Stimulated activated naive B cell treated with anti-CD40 and anti-IgM and Interleukin-4, amounts not matched to agents 10 μg/mL and 1 μg/mL and 100 μg/mL, for 72 hours (primary cell): Measurements from ENCODE around the gene ZNF675.
"Not testable (repeated sequence)": the region's sequence is repeated elsewhere in the genome, so short reads cannot be mapped to it uniquely, and the experiment has no call there.

Experiments used
- ATAC-seq, 2 donors: fragments of 150-1000 bp; cut with Tn5 transposase; replicated peaks; 2 replicates each; pipeline ENCODE4 v1.10.0; 2021; ENCODE audit warnings: moderate library complexity in 1 of 2
- DNase-seq: peaks from one replicate; pipeline ENCODE4 v3.0.0; 2021
- H3K27ac Mint-ChIP-seq: one replicate; pipeline ENCODE4 v1.8.0; 2022; ENCODE audit warnings: mild to moderate bottlenecking, mixed read lengths
- H3K27me3 Mint-ChIP-seq, 2 donors: one replicate each; pipeline ENCODE4 v1.8.0; 2022; ENCODE audit warnings: mixed read lengths in 2 of 2
- H3K36me3 Mint-ChIP-seq, 2 donors: one replicate each; pipeline ENCODE4 v1.8.0; 2022; ENCODE audit warnings: mixed read lengths in 2 of 2, mild to moderate bottlenecking in 1 of 2
- H3K4me1 Mint-ChIP-seq, 2 donors: one replicate each; pipeline ENCODE4 v1.8.0; 2022; ENCODE audit warnings: mixed read lengths in 2 of 2, mild to moderate bottlenecking in 1 of 2
- H3K4me3 Mint-ChIP-seq, 2 donors: one replicate each; pipeline ENCODE4 v1.8.0; 2022; ENCODE audit warnings: mild to moderate bottlenecking in 2 of 2, mixed read lengths in 2 of 2, moderate library complexity in 1 of 2
- H3K9me3 Mint-ChIP-seq, 2 donors: one replicate each; pipeline ENCODE4 v1.8.0; 2022; ENCODE audit warnings: mixed read lengths in 2 of 2, mild to moderate bottlenecking in 1 of 2

ZNF675 gene

DNA sequence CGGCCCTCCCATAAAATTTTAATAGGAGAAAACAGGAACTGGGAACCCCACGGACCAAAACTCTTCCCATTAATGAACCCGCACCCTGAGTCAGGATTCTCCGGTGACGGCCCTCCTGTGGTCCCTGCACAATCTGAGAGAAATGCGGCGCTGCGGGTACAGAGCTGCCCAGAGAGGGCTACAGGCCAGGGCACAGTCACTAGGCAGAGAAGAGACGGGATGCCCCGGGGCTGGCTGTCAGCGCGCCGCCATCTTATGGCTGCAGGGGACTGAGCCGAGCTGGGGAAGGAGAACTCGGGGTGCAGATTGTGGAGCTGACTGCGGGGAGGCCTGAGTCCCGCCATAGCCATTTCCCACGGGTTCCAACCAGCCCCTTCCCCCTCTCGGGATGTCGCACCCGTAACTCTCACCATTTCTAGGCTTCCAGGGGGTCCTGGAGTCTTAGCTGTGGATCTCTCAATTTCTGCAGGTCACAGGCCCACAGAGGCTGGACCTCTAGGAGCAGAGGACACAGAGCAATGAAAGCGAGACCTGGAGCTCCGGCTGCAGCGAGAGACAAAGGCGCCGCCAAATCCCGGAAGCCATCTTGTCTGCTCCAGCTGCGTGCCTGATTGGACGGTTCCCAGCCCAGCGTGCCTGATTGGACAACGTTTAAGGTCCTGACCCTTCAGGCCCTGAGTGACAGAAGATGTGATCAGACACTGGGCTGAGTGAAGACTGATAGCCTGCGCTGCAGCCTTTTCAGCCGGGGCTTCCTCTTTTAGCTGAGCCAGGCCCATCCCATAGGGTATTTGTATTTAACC is at the start of gene ZNF675:
TSS of gene ZNF675 (minus strand) at position 592 of the 803 bp plus-strand sequence. CDS start at position 413, 179 bp downstream.
- Mint-ChIP-seq H3K4me3 (peak within 1 kb of the TSS; percentile 99 to 100), H3K36me3 (peaks cover 13 to 25% of the 10 kb centered on the region in 2 donors), H3K27me3 (no peaks in the 10 kb centered on the region), H3K9me3 (peaks cover 0 to 2% of the 10 kb centered on the region in 2 donors), H3K27ac (peak within 1 kb of the TSS; percentile 99), H3K4me1 (peaks cover 17 to 40% of the 10 kb centered on the region in 2 donors)
- DNase-seq: peak; percentile 85
- peak; percentile 96 to 97 for ATAC-seq

DNA sequence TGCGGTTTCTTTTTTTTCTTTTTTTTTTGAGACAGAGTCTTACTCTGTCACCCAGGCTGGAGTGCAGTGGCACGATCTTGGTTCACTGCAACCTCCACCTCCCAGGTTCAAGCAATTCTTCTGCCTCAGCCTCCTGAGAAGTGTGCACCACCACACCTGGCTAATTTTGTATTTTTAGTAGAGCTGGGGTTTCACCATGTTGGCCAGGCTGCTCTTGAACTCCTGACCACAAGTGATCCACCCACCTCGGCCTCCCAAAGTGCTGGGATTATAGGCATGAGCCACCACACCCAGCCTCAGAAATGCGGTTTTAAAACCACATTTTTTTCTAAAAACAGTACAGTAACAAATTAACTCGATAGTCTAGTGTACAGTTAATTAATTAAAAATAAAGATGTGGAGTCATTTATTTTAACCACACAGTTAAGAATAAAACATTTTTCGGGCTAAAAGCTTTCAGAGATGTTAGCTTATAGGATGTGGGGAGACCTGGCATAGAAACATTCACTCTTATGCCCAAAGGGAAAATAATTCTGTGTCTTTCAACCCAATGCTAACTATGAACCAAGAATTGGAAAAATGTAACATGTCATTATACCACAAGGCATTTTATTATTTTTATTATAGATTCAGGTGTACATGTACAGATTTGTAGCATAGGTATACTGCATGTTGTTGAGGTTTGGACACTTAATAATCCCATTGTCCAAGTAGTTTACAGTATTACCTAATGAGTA is 43.9 kb upstream of the ZNF675 start:
- not testable (repeated sequence) for H3K4me3 Mint-ChIP-seq, H3K27ac Mint-ChIP-seq, H3K36me3 Mint-ChIP-seq, H3K4me1 Mint-ChIP-seq, H3K9me3 Mint-ChIP-seq, H3K27me3 Mint-ChIP-seq, ATAC-seq, DNase-seq

DNA sequence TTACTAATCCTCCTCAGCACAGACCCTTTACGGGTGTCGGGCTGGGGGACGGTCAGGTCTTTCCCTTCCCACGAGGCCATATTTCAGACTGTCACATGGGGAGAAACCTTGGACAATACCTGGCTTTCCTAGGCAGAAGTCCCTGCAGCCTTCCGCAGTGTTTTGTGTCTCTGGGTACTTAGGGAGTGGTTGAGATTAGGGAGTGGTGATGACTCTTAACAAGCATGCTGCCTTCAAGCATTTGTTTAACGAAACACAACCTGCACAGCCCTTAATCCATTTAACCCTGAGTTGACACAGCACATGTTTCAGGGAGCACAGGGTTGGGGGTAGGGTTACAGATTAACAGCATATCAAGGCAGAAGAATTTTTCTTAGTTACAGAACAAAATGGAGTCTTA is 37.1 kb upstream of the ZNF675 start:
- not testable (repeated sequence) for H3K27ac Mint-ChIP-seq, H3K36me3 Mint-ChIP-seq, H3K9me3 Mint-ChIP-seq, DNase-seq, ATAC-seq
- H3K4me3 Mint-ChIP-seq: peak overlapping the region in 1 of 2 donors; percentile 50
- peaks cover 12 to 15% of the 10 kb centered on the region in 2 donors for H3K4me1 Mint-ChIP-seq
- H3K27me3 Mint-ChIP-seq: peaks cover 6 to 13% of the 10 kb centered on the region in 2 donors

DNA sequence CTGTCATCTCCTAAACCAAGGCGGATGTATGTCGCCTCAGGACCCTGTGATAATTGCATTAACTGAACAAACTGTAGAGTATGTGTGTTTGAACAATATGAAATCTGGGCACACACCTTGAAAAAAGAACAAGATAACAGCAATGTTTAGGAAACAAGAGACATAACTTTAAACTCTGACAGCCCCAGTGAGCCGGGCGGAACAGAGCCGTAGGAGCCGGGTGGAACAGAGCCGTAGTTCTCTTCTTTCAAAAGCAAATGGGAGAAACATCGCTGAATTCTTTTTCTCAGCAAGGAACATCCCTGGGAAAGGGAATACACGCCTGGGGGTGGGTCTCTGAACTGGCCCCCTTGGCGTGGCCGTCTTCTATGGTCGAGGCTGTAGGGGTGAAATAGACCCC is 31.8 kb upstream of the ZNF675 start:
- no peaks in the 10 kb centered on the region for H3K36me3 Mint-ChIP-seq

DNA sequence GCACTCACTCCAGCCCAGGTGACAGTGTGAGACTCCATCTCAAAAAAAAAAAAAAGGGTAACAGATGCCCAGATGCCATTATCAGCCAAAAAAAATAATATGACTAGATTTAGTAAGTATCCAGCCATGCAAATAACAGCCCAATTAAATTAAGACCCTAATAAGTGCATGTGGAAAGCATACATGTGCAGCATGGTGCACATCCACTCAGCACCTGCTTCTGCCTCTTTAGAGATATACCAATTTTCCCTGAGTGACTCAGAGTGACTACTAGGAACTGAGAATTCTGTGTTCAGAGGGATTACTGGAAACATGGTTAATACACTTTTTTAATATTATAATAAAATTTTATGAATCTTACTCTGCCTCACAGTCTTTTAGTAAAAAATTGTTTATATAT is 29.8 kb upstream of the ZNF675 start:
- ATAC-seq (no peak), DNase-seq (no peak)
- Mint-ChIP-seq H3K4me3 (no peak overlapping the region), H3K27me3 (peaks cover 12 to 13% of the 10 kb centered on the region in 2 donors), H3K4me1 (peaks cover 5 to 8% of the 10 kb centered on the region in 2 donors), H3K36me3 (no peaks in the 10 kb centered on the region), H3K27ac (no peak overlapping the region), H3K9me3 (no peaks in the 10 kb centered on the region)

More for the DNA sequence above, 31.8 kb upstream of the ZNF675 start:
- Mint-ChIP-seq H3K9me3 (no peaks in the 10 kb centered on the region), H3K4me3 (no peak overlapping the region), H3K4me1 (peaks cover 10 to 11% of the 10 kb centered on the region in 2 donors), H3K27me3 (peaks cover 12 to 18% of the 10 kb centered on the region in 2 donors), H3K27ac (no peak overlapping the region)
- no peak for ATAC-seq
- no peak for DNase-seq

DNA sequence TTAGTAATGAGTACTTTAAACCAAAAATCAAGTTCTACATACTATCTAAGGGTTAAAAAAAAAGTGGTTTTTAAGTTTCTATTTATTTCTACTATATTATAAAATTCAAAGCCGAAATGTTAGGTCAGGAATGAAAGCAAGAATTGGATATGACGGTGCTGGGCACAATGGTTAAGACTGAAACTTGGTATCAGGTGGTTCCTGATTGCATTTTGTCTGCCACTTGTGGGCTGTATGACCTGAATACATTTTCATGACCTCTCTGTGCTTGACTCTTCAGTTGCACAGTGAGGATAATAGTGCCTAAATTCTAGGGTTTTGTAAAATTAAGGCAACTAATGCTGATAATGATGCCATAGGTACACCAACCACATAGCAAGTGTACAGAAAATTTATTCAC is 22.3 kb upstream of the ZNF675 start:
- no peaks in the 10 kb centered on the region for H3K36me3 Mint-ChIP-seq
- H3K4me3 Mint-ChIP-seq: no peak overlapping the region
- H3K4me1 Mint-ChIP-seq: no peaks in the 10 kb centered on the region
- DNase-seq: no peak
- no peaks in the 10 kb centered on the region for H3K9me3 Mint-ChIP-seq
- no peaks in the 10 kb centered on the region for H3K27me3 Mint-ChIP-seq
- H3K27ac Mint-ChIP-seq: no peak overlapping the region
- ATAC-seq: no peak

DNA sequence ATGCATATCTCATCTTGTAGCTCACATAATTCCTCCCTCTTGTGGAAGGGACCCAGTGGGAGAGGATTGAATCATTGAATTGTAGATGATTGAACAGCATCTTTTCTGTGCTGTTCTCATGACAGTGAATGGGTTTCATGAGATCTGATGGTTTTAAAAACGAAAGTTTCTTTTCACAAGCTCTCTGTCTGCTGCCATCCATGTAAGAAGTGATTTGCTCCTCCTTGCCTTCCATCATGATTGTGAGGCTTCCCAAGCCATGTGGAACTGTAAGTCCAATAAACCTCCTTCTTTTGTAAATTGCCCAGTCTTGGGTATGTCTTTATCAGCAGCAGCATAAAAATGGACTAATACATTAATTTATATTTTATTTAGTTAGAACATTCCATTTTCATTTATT is 19.6 kb upstream of the ZNF675 start:
- H3K4me3 Mint-ChIP-seq: no peak overlapping the region
- DNase-seq: no peak
- no peaks in the 10 kb centered on the region for H3K4me1 Mint-ChIP-seq
- no peaks in the 10 kb centered on the region for H3K36me3 Mint-ChIP-seq
- peaks cover 0 to 7% of the 10 kb centered on the region in 2 donors for H3K27me3 Mint-ChIP-seq
- no peak for ATAC-seq
- no peak overlapping the region for H3K27ac Mint-ChIP-seq
- peaks cover 0 to 4% of the 10 kb centered on the region in 2 donors for H3K9me3 Mint-ChIP-seq

DNA sequence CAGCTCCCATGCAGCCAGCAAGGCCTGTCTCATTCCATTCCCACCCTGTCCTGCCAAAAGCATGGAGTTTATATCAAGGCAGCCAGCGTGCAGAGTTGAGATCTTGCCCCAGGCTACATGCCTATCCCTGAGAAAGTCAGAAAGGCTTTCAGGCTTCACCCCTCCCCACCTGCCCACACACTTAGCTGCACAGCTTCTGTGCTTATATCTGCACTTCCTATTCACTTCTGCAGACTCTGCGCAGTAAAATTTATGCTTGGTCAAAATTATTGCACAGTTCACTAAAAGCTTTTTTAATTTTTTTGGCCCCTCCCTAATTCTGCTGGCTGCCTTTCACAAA is 12.5 kb upstream of the ZNF675 start:
- H3K9me3 Mint-ChIP-seq: peaks cover 0 to 4% of the 10 kb centered on the region in 2 donors
- H3K4me1 Mint-ChIP-seq: no peaks in the 10 kb centered on the region
- DNase-seq (no peak), ATAC-seq (no peak)
- no peak overlapping the region for H3K4me3 Mint-ChIP-seq
- H3K36me3 Mint-ChIP-seq: no peaks in the 10 kb centered on the region
- no peak overlapping the region for H3K27ac Mint-ChIP-seq
- H3K27me3 Mint-ChIP-seq: peaks cover 3 to 14% of the 10 kb centered on the region in 2 donors

DNA sequence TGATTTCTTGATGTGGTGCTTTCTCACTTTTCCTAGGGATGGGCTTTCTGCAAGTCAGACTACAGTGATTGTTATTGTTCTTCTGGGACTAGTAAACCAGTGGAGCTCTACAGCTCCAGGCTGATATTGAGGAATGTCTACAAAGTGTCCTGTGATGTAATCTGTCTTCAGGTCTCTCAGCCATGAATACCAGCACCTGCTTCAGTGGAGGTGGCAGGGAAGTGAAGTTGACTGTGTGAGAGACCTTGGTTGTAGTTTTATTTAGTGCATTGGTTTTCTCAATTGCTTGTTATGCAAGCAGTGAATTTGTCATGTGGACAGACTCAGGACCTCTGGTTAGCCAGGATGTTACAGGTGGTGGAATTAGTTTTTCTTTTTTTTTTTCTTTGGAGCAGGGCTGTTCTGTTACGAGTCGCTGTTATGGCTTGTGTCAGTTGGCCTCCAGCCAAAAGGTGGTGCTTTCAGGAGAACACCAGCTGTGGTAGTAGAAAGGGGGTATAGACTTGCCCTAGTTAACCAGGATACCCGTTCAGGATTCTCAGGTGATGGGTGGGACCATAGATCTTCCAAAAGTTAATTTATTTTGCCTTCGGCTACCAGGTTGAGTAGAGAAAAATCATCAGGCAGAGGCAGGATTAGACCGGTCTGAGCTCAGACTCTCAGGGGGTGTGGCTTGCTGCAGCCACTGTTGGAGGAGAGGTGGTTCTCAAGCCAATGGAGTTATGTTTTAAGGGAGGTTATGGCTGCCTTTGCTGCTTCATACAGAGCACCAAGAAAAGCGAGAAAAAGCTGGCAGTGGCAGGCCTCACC is 11.9 kb upstream of the ZNF675 start:
- no peaks in the 10 kb centered on the region for H3K36me3 Mint-ChIP-seq
- ATAC-seq (no peak), DNase-seq (no peak)
- H3K9me3 Mint-ChIP-seq: peaks cover 0 to 4% of the 10 kb centered on the region in 2 donors
- no peak overlapping the region for H3K4me3 Mint-ChIP-seq
- no peaks in the 10 kb centered on the region for H3K4me1 Mint-ChIP-seq
- peaks cover 3 to 14% of the 10 kb centered on the region in 2 donors for H3K27me3 Mint-ChIP-seq
- H3K27ac Mint-ChIP-seq: no peak overlapping the region

DNA sequence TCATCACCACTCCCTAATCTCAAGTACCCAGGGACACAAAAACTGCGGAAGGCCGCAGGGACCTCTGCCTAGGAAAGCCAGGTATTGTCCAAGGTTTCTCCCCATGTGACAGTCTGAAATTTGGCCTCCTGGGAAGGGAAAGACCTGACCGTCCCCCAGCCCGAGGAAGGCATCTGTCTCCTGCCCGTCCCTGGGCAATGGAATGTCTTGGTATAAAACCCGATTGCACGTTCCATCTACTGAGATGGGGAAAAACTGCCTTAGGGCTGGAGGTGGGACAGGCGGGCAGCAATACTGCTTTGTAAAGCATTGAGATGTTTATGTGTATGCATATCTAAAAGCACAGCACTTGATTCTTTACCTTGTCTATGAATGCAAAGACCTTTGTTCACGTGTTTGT is 5.9 kb upstream of the ZNF675 start:
- ATAC-seq, H3K9me3 Mint-ChIP-seq, H3K36me3 Mint-ChIP-seq, H3K27me3 Mint-ChIP-seq, H3K4me1 Mint-ChIP-seq, H3K27ac Mint-ChIP-seq, H3K4me3 Mint-ChIP-seq, DNase-seq: not testable (repeated sequence)

DNA sequence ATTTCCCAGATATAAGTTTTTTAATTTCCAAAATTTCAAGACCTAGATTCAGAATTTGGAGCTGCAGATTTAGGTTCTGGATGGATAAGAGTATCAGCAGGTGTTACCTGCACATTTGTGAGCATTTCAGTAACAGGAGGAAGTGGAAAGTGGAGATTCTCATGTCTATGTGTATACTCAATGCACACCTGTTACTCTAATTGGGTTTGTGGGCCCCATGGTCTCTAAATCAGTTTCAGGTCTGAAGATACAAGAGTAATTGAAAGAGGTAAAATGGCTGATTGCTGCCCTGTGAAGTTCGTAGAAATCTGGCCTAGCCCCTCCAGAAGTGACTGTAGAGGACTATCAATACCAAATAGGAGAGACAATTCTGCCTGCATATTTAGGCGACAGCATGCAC is 13.9 kb downstream of the ZNF675 start:
- ATAC-seq (no peak), DNase-seq (no peak)
- H3K4me1 Mint-ChIP-seq: peaks cover 18 to 68% of the 10 kb centered on the region in 2 donors
- peaks cover 9 to 11% of the 10 kb centered on the region in 2 donors for H3K9me3 Mint-ChIP-seq
- H3K27ac Mint-ChIP-seq: no peak overlapping the region
- peaks cover 63 to 79% of the 10 kb centered on the region in 2 donors for H3K36me3 Mint-ChIP-seq
- H3K27me3 Mint-ChIP-seq: no peaks in the 10 kb centered on the region
- no peak overlapping the region for H3K4me3 Mint-ChIP-seq

DNA sequence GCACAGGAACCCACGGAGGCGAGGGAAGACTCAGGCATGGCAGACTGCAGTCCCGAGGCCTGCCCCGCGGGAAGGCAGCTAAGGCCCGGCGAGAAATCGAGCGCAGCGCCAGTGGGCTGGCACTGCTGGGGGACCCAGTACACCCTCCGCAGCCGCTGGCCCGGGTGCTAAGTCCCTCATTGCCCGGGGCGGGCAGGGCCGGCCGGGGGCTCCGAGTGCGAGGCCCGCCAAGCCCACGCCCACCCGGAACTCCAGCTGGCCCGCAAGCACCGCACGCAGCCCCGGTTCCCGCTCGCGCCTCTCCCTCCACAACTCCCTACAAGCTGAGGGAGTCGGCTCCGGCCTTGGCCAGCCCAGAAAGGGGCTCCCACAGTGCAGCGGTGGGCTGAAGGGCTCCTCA is 18.4 kb downstream of the ZNF675 start:
- peaks cover 14 to 16% of the 10 kb centered on the region in 2 donors for H3K9me3 Mint-ChIP-seq
- peaks cover 9 to 35% of the 10 kb centered on the region in 2 donors for H3K4me1 Mint-ChIP-seq

DNA sequence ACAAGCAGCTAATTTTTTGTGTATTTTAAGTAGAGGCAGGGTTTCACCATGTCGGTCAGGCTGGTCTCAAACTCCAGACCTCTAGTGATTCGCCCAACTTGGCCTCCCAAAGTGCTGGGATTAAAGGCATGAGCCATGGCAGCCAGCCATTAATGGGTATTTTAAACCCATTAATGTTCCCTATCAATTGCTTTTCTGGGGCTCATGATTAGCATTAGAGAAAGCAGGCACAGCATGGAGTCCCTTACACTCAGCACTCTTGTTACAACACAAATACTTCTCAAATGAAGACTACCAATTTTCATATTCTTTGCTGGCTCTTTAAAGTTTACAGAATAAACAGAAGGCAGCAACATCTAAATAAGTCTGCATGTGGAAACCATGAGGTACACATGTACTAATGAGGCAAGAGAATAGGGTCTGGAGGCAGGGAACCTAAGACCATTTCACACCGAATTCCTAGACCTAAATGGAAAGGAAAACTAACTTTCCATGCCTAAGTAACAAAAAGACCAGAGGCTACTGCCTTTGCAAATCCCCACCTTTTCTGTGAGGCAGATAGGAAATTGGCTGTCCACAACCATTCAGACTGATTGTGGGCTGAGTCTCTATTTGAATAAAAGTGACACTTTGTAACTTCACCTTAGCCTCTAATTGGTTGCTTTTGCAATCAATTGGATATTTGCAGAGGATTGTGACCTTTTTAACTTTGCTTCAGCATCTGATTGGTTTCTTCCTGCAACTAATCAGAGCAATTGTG is 21.2 kb downstream of the ZNF675 start:
- no peak overlapping the region for H3K4me3 Mint-ChIP-seq
- no peak for ATAC-seq
- H3K27me3 Mint-ChIP-seq: no peaks in the 10 kb centered on the region
- peaks cover 77 to 93% of the 10 kb centered on the region in 2 donors for H3K36me3 Mint-ChIP-seq
- DNase-seq: no peak
- H3K9me3 Mint-ChIP-seq: peaks cover 11 to 22% of the 10 kb centered on the region in 2 donors
- H3K4me1 Mint-ChIP-seq: peaks cover 2 to 8% of the 10 kb centered on the region in 2 donors
- H3K27ac Mint-ChIP-seq: no peak overlapping the region

More for the DNA sequence above, 18.4 kb downstream of the ZNF675 start:
- peaks cover 76 to 92% of the 10 kb centered on the region in 2 donors for H3K36me3 Mint-ChIP-seq
- not testable (repeated sequence) for DNase-seq, H3K27me3 Mint-ChIP-seq, H3K27ac Mint-ChIP-seq, ATAC-seq, H3K4me3 Mint-ChIP-seq
